Measurements from ENCODE around the gene RASA3.

Gene RASA3

GRCh38 chr13:114016321-114017027 lies 115.9 kb downstream of the RASA3 start:
- H3K4me3 ChIP-seq (replicated peaks; ENCODE audit: low read depth, low read length): no peak overlapping the region
- TF ChIP-seq, protein P1, sequence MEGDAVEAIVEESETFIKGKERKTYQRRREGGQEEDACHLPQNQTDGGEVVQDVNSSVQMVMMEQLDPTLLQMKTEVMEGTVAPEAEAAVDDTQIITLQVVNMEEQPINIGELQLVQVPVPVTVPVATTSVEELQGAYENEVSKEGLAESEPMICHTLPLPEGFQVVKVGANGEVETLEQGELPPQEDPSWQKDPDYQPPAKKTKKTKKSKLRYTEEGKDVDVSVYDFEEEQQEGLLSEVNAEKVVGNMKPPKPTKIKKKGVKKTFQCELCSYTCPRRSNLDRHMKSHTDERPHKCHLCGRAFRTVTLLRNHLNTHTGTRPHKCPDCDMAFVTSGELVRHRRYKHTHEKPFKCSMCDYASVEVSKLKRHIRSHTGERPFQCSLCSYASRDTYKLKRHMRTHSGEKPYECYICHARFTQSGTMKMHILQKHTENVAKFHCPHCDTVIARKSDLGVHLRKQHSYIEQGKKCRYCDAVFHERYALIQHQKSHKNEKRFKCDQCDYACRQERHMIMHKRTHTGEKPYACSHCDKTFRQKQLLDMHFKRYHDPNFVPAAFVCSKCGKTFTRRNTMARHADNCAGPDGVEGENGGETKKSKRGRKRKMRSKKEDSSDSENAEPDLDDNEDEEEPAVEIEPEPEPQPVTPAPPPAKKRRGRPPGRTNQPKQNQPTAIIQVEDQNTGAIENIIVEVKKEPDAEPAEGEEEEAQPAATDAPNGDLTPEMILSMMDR (IDR thresholded peaks at IDR 0.05; ENCODE audit: low read length, missing control alignments): no peak
- no peak for DNase-seq (ENCODE audit: low read depth)

DNA sequence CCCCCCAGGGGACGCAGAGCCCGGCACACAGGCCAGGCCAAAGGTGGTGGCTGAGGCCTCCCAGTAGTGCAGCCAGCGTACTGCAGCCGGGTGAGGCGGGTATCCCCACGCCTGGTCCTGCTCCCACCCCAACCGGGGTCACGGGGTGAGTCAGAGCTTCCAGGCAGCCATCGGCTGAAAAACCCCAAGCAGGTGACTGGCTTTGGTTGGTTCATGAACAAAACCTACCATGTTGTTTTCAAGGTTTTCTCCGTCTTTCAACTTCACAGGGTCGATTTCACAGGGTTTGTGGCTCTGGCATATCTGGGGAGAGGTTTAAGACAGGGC lies 116.5 kb downstream of the RASA3 start:
- TF ChIP-seq, protein P1 (IDR thresholded peaks at IDR 0.05; ENCODE audit: low read length, missing control alignments): no peak
- DNase-seq (ENCODE audit: low read depth): no peak
- H3K4me3 ChIP-seq (replicated peaks; ENCODE audit: low read depth, low read length): no peak overlapping the region

DNA sequence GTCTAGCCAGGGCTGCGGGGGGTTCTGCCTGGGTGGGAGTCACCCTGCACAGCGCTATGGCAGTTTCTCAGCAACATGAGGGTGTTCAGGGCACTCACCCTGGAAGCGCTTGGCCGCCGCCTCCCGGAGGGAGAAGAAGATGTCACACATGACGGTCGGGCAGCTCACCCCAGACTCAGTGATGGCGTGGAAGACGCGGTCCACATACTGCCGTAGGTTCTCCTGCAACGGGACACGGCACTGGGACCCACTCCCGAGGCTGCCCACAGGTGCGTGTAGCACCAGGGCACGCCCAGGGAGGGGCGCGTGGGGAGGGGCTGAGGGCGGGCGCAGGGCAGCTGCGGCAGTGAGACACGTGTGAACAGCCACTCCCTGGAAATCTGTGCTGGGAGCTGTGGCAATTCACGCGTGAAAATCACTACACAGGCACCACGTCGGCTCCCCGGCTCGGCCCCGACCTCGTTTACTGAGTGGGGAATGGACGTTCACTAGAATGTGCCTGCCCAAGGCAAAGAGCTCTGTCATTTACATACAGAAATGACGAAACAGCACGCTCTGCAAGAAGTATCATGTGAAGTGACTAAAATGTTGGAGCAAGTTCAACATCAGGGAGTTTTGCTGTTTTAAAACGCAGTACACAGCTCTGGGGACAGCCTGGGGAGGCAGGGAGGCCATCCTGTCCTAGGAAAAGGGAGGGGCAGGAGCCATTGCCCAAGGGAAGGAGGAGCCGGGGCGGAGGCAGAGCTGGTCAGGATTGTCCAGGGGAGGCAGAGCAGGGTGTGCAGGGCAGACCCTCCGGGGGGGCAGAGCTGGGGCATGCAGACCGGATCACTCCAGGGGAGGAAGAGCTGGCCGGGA lies 117.1 kb downstream of the RASA3 start:
- DNase-seq (ENCODE audit: low read depth): no peak
- H3K4me3 ChIP-seq (replicated peaks; ENCODE audit: low read depth, low read length): no peak overlapping the region
- TF ChIP-seq, protein P1 (IDR thresholded peaks at IDR 0.05; ENCODE audit: low read length, missing control alignments): no peak

DNA sequence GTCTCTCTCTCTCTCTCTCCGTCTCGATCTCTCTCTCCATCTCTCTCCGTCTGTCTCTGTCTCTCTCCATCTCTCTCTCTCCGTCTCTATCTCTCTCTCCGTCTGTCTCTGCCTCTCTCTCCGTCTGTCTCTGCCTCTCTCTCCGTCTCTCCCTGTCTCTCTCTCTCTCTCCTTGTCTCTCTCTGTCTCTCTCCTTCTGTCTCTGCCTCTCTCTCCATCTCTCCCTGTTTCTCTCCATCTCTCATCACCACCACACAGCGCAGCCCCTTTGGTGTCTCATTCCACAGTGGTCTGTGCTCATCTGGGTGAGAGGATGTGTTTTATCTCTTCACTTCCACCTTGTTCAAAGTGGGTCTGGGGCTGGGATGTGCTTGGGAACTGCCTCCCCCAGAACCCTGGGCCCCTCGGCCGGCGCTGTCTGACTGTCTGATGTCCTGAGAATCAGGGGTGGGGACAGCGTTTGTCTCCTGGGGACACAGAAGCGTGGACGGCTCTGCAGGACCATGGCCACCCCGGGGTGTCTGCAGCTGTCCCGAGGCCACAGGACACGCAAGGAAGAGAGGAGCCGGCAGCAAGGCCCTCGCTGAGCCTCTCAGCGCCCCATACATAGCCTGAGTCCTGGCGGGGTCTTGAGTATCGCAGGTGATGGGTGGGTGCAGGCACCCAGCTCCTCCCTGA lies 118.3 kb downstream of the RASA3 start:
- TF ChIP-seq, protein P1 (IDR thresholded peaks at IDR 0.05; ENCODE audit: low read length, missing control alignments): no peak
- no peak overlapping the region for H3K4me3 ChIP-seq (replicated peaks; ENCODE audit: low read depth, low read length)
- DNase-seq (ENCODE audit: low read depth): no peak

DNA sequence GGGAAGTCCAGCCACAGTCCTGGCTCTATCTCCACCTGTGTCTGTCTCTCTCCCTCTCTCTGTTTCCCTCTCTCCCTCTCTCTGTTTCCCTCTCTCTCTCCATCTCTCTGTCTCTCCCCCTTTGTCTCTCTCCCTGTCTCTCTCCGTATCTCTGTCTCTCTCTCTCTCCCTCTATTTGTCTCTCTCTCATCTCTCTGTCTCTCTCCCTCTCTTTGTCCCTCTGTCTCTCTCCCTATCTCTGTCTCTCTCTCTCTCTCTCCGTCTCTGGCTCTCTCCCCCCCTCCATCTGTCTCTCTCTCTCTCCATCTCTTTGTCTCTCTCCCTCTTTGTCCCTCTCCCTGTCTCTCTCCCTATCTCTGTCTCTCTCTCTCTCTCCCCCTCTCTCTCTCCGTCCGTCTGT lies 119.1 kb downstream of the RASA3 start:
- TF ChIP-seq, protein P1 (IDR thresholded peaks at IDR 0.05; ENCODE audit: low read length, missing control alignments): no peak
- DNase-seq (ENCODE audit: low read depth): no peak
- no peak overlapping the region for H3K4me3 ChIP-seq (replicated peaks; ENCODE audit: low read depth, low read length)

DNA sequence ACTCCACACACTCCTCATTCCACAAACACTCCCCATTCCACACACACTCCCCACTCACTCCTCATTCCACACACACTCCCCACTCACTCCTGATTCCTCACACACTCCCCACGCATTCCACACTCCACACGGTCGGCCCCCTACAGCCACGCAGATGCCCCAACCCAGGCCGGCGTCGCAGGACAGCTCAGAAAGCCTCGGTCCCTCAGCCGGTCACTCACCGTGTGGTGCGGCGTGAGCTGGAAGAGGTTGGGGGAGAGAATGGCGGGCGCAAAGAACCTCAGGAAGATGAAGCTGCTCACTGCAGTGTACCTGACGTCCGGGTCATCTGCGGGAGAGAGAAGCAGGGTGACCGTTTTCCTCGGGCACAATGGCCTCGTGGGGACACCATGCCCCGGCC lies 119.5 kb downstream of the RASA3 start:
- no peak for DNase-seq (ENCODE audit: low read depth)
- TF ChIP-seq, protein P1 (IDR thresholded peaks at IDR 0.05; ENCODE audit: low read length, missing control alignments): no peak
- no peak overlapping the region for H3K4me3 ChIP-seq (replicated peaks; ENCODE audit: low read depth, low read length)
